IPS-15b (cell line): ENCODE measurements around the gene GNB1L.
"Not testable (repeated sequence)": the region's sequence is repeated elsewhere in the genome, so short reads cannot be mapped to it uniquely, and the experiment has no call there.

Experiments
- H3K27me3 ChIP-seq: one replicate; pipeline ENCODE4 v1.6.1; 2013; ENCODE audit warnings: low read length; ENCODE audit not compliant: control insufficient read depth, insufficient read depth
- H3K36me3 ChIP-seq: one replicate; pipeline ENCODE4 v1.6.1; 2013; ENCODE audit warnings: low read length; ENCODE audit not compliant: control insufficient read depth, insufficient read depth
- H3K4me1 ChIP-seq: one replicate; pipeline ENCODE4 v1.6.1; 2013; ENCODE audit warnings: mild to moderate bottlenecking, low read length; ENCODE audit not compliant: control insufficient read depth, insufficient read depth
- H3K4me3 ChIP-seq: one replicate; pipeline ENCODE4 v1.5.1; 2013; ENCODE audit warnings: low read depth, low read length
- H3K9ac ChIP-seq: one replicate; pipeline ENCODE4 v1.6.1; 2013; ENCODE audit warnings: low read depth, mild to moderate bottlenecking, low read length
- H3K9me3 ChIP-seq: one replicate; pipeline ENCODE4 v1.6.1; 2013; ENCODE audit warnings: mild to moderate bottlenecking, low read length; ENCODE audit not compliant: control insufficient read depth, insufficient read depth

The GNB1L gene

GRCh38 chr22:19841641-19842392 lies 12.9 kb downstream of the GNB1L start:
- H3K36me3 ChIP-seq: no peaks in the 10 kb centered on the region
- no peaks in the 10 kb centered on the region for H3K27me3 ChIP-seq
- H3K9me3 ChIP-seq: no peaks in the 10 kb centered on the region
- peaks cover 2% of the 10 kb centered on the region for H3K4me1 ChIP-seq
- H3K4me3 ChIP-seq: no peak overlapping the region
- no peak overlapping the region for H3K9ac ChIP-seq

- no peak overlapping the region for H3K9ac ChIP-seq
These were observed 13.6 kb downstream of the GNB1L start for GRCh38 chr22:19840955-19841640.

DNA sequence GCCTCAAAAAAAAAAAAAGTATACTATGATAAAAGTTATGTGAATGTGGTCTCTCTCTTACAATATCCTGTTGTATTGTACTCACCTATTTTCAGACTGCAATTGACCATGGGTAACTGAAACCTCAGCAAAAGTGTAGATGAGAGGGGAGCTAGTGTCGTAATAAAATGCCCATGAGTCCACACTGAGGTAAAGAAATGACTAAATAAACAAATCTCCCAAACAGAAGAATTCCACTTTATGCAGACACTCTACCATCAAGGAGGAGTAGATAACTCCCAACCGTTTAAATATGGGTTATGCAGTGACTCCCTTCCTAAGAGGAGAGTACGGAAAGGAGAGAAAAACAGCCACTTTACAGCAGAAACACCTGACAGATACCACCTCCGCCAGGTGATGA lies 14.6 kb downstream of the GNB1L start:
- Histone ChIP-seq H3K9ac (no peak overlapping the region), H3K9me3 (no peaks in the 10 kb centered on the region), H3K36me3 (no peaks in the 10 kb centered on the region), H3K4me1 (peaks cover 2% of the 10 kb centered on the region), H3K27me3 (no peaks in the 10 kb centered on the region), H3K4me3 (no peak overlapping the region)

More at GRCh38 chr22:19840955-19841640, 13.6 kb downstream of the GNB1L start:
- no peaks in the 10 kb centered on the region for H3K27me3 ChIP-seq
- H3K36me3 ChIP-seq: no peaks in the 10 kb centered on the region
- H3K4me3 ChIP-seq: no peak overlapping the region
- peaks cover 2% of the 10 kb centered on the region for H3K4me1 ChIP-seq
- no peaks in the 10 kb centered on the region for H3K9me3 ChIP-seq

GRCh38 chr22:19837915-19838314 lies 16.8 kb downstream of the GNB1L start:
- H3K9me3 ChIP-seq: no peaks in the 10 kb centered on the region
- no peak overlapping the region for H3K4me3 ChIP-seq
- peaks cover 2% of the 10 kb centered on the region for H3K4me1 ChIP-seq
- H3K9ac ChIP-seq: no peak overlapping the region
- H3K36me3 ChIP-seq: no peaks in the 10 kb centered on the region
- no peaks in the 10 kb centered on the region for H3K27me3 ChIP-seq

DNA sequence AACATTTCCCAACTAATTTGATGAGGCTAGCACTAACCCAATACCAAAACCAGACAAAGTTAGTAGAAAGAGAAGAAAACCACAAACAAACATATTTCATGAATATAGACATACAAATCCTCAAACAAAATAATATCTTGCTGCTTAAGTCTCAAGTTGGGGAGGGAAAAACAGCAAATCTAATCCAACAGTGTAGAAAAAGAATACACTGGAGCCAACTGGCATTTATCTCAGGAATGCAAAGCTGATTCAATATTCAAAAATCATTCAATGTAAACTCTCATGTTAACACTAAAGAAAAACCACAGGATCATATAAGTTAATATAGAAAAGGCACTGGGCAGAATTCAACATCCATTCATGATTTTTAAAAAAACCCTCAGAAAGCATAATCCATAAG lies 18.2 kb downstream of the GNB1L start:
- Histone ChIP-seq H3K27me3 (no peaks in the 10 kb centered on the region), H3K36me3 (no peaks in the 10 kb centered on the region), H3K9ac (no peak overlapping the region), H3K4me1 (no peaks in the 10 kb centered on the region), H3K9me3 (no peaks in the 10 kb centered on the region), H3K4me3 (no peak overlapping the region)

DNA sequence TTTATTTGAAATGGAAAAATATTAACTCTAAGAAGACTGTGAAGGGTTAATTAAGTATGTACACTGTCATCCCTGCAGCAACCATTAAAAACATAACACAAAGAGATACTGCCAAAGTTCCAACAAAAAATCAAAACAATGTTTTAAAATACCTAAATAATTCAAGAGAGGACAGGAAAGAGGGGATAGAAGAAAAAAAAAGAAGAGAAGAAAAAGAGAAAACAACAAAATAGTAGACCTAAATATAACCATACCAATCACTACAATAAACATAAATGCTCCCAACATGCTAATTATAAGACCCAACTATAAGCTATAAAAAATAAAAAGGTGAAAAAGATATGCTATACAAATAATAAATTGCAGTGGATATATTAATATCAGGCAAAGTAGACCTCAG lies 20.1 kb downstream of the GNB1L start:
- Histone ChIP-seq H3K4me3 (no peak overlapping the region), H3K36me3 (no peaks in the 10 kb centered on the region), H3K9ac (no peak overlapping the region), H3K4me1 (no peaks in the 10 kb centered on the region), H3K9me3 (no peaks in the 10 kb centered on the region), H3K27me3 (no peaks in the 10 kb centered on the region)

- H3K9me3 ChIP-seq, H3K9ac ChIP-seq, H3K4me3 ChIP-seq, H3K4me1 ChIP-seq, H3K27me3 ChIP-seq, H3K36me3 ChIP-seq: not testable (repeated sequence)
These were observed 21.3 kb downstream of the GNB1L start for GRCh38 chr22:19833327-19833726.

GRCh38 chr22:19832476-19833108 lies 22.1 kb downstream of the GNB1L start:
- H3K4me1 ChIP-seq: no peaks in the 10 kb centered on the region
- no peaks in the 10 kb centered on the region for H3K36me3 ChIP-seq
- H3K27me3 ChIP-seq: no peaks in the 10 kb centered on the region
- H3K9ac ChIP-seq: no peak overlapping the region
- no peaks in the 10 kb centered on the region for H3K9me3 ChIP-seq
- H3K4me3 ChIP-seq: no peak overlapping the region

DNA sequence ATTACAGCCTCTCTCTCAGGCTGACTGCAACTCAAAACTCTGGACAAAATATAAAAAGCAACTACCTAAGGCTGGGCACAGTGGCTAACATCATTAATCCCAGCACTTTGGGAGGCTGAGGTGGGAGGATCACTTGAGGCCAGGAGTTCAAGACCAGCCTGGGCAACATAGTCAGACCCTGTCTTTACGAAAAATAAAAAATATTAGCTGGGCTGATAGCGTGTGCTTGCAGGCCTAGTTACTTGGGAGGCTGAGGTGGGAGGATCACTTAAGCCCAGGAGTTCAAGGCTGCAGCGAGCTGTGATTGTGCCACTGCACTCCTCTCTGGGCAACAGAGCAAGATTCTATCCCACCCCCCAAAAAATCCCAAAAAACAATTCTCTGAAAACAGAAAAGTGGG lies 22.7 kb downstream of the GNB1L start:
- H3K4me1 ChIP-seq, H3K9ac ChIP-seq: not testable (repeated sequence)

GRCh38 chr22:19831016-19831415 lies 23.7 kb downstream of the GNB1L start:
- H3K4me3 ChIP-seq: no peak overlapping the region
- no peaks in the 10 kb centered on the region for H3K27me3 ChIP-seq

More for the DNA sequence above, 22.7 kb downstream of the GNB1L start:
- not testable (repeated sequence) for H3K9me3 ChIP-seq, H3K36me3 ChIP-seq, H3K4me3 ChIP-seq, H3K27me3 ChIP-seq

GRCh38 chr22:19828035-19828401 lies 26.7 kb downstream of the GNB1L start:
- Histone ChIP-seq H3K4me1 (no peaks in the 10 kb centered on the region), H3K27me3 (no peaks in the 10 kb centered on the region), H3K4me3 (no peak overlapping the region), H3K36me3 (no peaks in the 10 kb centered on the region), H3K9ac (no peak overlapping the region), H3K9me3 (no peaks in the 10 kb centered on the region)

More at GRCh38 chr22:19831016-19831415, 23.7 kb downstream of the GNB1L start:
- no peak overlapping the region for H3K9ac ChIP-seq
- H3K4me1 ChIP-seq: no peaks in the 10 kb centered on the region
- H3K36me3 ChIP-seq: no peaks in the 10 kb centered on the region
- H3K9me3 ChIP-seq: no peaks in the 10 kb centered on the region
